Tibial nerve (tissue), 4 donors: Measurements from ENCODE around the gene KCNT2.

Experiments used
- EP300 ChIP-seq, 2 donors: sonication (generic); formaldehyde crosslinking; IDR thresholded peaks; one replicate each; pipeline ENCODE4 v1.6.1; 2017; ENCODE audit warnings: antibody characterized with exemption in 2 of 2, mild to moderate bottlenecking in 1 of 2
- POLR2A ChIP-seq, 2 donors: fragments of 450-650 bp; IDR thresholded peaks; one replicate each; pipeline ENCODE4 v1.6.1; 2017; ENCODE audit warnings: antibody characterized with exemption in 2 of 2, mild to moderate bottlenecking in 2 of 2, moderate library complexity in 2 of 2
- TF ChIP-seq, protein P1 (sequence below), 5 experiments: fragments of 200-600 bp in 3 of 5; fragments of 450-650 bp in 2 of 5; sonication (generic) in 3 of 5; IDR thresholded peaks; one replicate each; pipeline ENCODE4 v1.5.1; 2016 to 2019; ENCODE audit warnings: antibody characterized with exemption in 5 of 5, mild to moderate bottlenecking in 3 of 5, moderate library complexity in 2 of 5

DNA sequence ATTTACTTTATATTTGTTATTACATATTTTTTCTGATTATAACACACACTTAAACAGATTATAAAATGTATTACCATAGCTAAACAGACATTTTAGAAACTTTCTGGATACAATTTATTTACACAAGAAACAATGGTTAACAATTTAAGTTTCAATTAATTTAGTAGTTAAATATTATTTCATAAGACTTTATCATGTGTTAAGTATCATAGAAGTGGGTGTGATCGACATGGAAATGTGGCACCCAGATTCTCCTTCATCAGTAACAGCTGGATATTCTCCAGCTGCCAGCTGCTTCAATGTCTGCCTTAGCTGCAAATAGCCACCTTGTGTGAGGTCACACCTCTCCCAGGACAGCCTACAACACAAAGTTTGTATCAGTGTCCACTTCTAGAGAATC is 97.8 kb downstream of the KCNT2 start:
- TF ChIP-seq, protein P1, sequence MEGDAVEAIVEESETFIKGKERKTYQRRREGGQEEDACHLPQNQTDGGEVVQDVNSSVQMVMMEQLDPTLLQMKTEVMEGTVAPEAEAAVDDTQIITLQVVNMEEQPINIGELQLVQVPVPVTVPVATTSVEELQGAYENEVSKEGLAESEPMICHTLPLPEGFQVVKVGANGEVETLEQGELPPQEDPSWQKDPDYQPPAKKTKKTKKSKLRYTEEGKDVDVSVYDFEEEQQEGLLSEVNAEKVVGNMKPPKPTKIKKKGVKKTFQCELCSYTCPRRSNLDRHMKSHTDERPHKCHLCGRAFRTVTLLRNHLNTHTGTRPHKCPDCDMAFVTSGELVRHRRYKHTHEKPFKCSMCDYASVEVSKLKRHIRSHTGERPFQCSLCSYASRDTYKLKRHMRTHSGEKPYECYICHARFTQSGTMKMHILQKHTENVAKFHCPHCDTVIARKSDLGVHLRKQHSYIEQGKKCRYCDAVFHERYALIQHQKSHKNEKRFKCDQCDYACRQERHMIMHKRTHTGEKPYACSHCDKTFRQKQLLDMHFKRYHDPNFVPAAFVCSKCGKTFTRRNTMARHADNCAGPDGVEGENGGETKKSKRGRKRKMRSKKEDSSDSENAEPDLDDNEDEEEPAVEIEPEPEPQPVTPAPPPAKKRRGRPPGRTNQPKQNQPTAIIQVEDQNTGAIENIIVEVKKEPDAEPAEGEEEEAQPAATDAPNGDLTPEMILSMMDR (IDR thresholded peaks at IDR 0.05): no peak
- no peak for TF ChIP-seq EP300 (IDR thresholded peaks at IDR 0.05)
- TF ChIP-seq POLR2A (IDR thresholded peaks at IDR 0.05): no peak
